ENCODE measurements around the gene TRNP1. TPM values are rescaled to one million over a fixed set of nuclear protein-coding genes. Genes with fewer than 3 reads are reported as not detected.

TRNP1 gene
- polyA plus RNA-seq, 1 experiment, result 68.9 TPM

DNA sequence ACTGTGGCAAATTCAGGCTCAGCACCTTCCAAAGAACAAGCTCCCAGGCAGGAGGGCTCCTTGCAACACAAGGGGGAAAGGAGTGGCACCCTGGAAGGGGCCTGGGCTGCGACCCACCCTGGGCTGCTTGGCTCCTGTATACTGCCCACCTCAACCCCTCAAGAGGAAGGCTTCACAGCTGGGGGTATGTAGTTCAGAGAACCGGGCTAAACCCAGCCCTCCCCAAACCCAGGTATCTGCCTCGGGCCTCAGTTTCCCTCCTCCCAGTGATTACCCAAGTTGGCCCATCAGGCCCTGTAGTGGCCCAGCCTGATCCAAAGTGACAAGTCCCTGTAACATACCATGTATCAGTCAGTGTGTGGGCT lies 11.7 kb downstream of the TRNP1 start:
- no peak for DNase-seq (ENCODE audit: low read depth)
- POLR2A ChIA-PET, result no interaction called here

DNA sequence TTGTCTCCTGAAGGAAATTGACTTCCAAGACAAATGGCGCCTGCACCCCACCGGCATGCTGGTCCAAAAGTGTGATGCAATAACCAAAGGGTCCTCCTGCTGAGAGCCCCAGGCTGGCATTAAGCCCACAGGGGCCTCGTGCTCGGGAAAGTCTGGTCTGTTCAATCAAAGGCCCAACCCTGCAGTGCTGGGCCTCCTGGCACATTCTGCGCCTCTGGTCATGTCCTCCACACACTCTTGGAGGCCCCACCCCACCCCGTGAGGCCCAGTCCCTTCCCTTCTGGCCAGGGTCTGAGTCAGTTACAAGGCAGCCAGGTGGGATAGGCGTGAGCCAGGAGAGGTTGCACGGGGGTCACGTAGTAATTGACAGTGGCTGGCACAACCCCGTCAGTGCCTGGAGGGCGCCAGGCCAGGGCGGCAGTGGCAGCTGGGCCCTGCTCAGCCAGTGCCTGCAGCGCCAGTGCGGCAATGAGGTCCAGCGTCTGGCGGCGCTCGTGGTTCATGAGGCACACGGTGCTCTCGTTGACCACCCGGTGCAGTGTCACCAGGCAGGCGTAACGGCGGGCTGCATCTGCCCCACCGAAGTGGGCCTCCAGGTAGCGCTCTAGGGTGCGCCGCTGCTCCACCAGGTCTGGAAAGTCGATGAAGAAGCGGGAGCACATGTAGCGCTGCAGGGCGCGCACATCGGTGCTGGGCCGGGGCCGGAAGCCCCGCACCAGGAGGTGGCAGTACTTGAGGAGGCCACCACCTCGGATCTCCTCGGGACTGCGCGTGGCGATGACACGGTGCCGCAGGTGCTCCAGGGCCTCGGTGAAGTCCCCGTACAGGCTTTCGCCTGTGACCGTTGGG lies 12.4 kb downstream of the TRNP1 start:
- no peak overlapping the region for H3K4me3 ChIP-seq (ENCODE audit: low read depth, low read length)
- H3K36me3 ChIP-seq (ENCODE audit: control insufficient read depth, insufficient read depth, low read length), result peaks cover 4% of the 10 kb centered on the region; the same call in 1 of the 2 replicates
- DNase-seq (ENCODE audit: low read depth), result no peak
- no peaks in the 10 kb centered on the region for H3K27me3 ChIP-seq (ENCODE audit: control insufficient read depth, insufficient read depth, low read length)
- TF ChIP-seq, protein P1, sequence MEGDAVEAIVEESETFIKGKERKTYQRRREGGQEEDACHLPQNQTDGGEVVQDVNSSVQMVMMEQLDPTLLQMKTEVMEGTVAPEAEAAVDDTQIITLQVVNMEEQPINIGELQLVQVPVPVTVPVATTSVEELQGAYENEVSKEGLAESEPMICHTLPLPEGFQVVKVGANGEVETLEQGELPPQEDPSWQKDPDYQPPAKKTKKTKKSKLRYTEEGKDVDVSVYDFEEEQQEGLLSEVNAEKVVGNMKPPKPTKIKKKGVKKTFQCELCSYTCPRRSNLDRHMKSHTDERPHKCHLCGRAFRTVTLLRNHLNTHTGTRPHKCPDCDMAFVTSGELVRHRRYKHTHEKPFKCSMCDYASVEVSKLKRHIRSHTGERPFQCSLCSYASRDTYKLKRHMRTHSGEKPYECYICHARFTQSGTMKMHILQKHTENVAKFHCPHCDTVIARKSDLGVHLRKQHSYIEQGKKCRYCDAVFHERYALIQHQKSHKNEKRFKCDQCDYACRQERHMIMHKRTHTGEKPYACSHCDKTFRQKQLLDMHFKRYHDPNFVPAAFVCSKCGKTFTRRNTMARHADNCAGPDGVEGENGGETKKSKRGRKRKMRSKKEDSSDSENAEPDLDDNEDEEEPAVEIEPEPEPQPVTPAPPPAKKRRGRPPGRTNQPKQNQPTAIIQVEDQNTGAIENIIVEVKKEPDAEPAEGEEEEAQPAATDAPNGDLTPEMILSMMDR (IDR thresholded peaks at IDR 0.05; ENCODE audit: insufficient read depth, low read depth, low read length), result no peak
- ChIA-PET CTCF (interaction anchor here (1.2 to 1.3 kb wide), 2 partner anchors 38 to 39 kb away, joined by 3 to 4 read pairs; no protein-coding TSS in a partner anchor), POLR2A (no interaction called here)

More for the DNA sequence above, 11.7 kb downstream of the TRNP1 start:
- CTCF ChIA-PET, result interaction anchor here (1.1 kb wide), 1 partner anchor 38 kb away, joined by 5 read pairs; no protein-coding TSS in a partner anchor
- no peak overlapping the region for H3K4me3 ChIP-seq (ENCODE audit: low read depth, low read length)
- H3K27me3 ChIP-seq (ENCODE audit: control insufficient read depth, insufficient read depth, low read length), result no peaks in the 10 kb centered on the region
- peaks cover 7% of the 10 kb centered on the region for H3K36me3 ChIP-seq (ENCODE audit: control insufficient read depth, insufficient read depth, low read length)
- TF ChIP-seq, protein P1 (IDR thresholded peaks at IDR 0.05; ENCODE audit: insufficient read depth, low read depth, low read length), result no peak

DNA sequence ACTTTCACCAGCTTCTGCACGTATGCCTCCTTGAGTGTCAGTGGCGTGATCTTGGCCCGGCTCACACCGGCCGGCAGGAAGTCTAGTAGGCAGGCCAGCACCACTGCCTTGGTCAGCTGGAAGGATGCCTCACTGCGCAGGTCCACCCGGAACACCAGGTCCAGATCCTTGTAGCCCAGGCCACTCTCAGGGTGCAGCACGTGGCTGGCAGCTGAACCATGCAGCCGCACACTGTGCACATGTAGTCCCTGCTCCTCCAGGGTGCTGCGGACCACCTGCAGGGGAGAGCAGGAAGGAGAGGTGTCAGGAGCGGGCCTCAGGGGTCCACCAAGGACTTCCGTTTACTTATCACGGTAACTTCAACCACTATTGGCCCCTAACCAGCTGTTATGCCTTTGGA lies 13.2 kb downstream of the TRNP1 start:
- CTCF ChIA-PET, result interaction anchor here (1.2 to 1.3 kb wide), 2 partner anchors 37 to 40 kb away, joined by 3 to 4 read pairs; no protein-coding TSS in a partner anchor
- Histone ChIP-seq H3K27me3 (ENCODE audit: control insufficient read depth, insufficient read depth, low read length) (no peaks in the 10 kb centered on the region), H3K4me3 (ENCODE audit: low read depth, low read length) (no peak overlapping the region), H3K36me3 (ENCODE audit: control insufficient read depth, insufficient read depth, low read length) (0 out of 2 replicates have a peak, but pooled peaks cover 4% of the 10 kb centered on the region)
- DNase-seq (ENCODE audit: low read depth), result no peak
- POLR2A ChIA-PET, result interaction anchor here (0.5 kb wide), 1 partner anchor 7 kb away, joined by 4 read pairs; no protein-coding TSS in a partner anchor
- TF ChIP-seq, protein P1 (IDR thresholded peaks at IDR 0.05; ENCODE audit: insufficient read depth, low read depth, low read length), result no peak

DNA sequence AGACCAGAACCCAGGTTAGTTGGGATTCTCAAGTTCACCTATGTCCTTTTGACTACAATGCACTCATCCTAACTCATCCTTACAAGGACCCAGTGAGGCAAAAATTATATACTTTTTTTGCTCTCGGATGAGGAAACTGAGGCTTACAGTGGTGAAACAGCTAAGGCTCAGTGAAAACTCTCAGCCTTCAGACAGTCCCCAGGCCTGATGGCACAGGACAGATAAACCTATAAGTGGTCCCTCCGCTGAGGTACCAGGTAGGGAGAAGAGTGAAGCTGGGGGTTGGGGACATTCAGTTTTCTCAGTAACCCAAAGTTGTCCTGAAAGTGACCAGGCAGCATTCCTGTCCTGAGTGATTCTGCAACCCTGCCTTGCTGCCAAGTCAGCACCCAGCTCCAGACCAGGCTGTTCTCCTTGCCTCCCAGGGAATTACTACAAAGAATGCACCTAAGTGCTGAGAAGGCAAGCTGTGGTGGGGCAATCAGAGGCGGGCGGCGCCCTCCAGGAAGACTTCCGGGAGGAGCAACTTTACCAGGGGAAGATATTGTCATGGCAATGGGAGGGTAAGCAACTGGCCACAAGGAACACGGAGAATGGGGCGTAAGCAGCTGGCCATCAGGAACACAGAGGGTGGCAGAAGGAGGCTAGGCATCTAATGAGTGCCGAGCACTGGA lies 14.6 kb downstream of the TRNP1 start:
- TF ChIP-seq, protein P1 (IDR thresholded peaks at IDR 0.05; ENCODE audit: insufficient read depth, low read depth, low read length), result no peak
- ChIA-PET CTCF (interaction anchor here (0.9 to 2.1 kb wide), 4 partner anchors 11 to 94 kb away, joined by 3 to 10 read pairs (median 4); no protein-coding TSS in a partner anchor), POLR2A (no interaction called here)
- Histone ChIP-seq H3K4me3 (ENCODE audit: low read depth, low read length) (no peak overlapping the region), H3K27me3 (ENCODE audit: control insufficient read depth, insufficient read depth, low read length) (no peaks in the 10 kb centered on the region), H3K36me3 (ENCODE audit: control insufficient read depth, insufficient read depth, low read length) (0 out of 2 replicates have a peak, but pooled peaks cover 2% of the 10 kb centered on the region)
- no peak for DNase-seq (ENCODE audit: low read depth)

Measured in BJ (cell line).